NCI-H1417 treated with DMSO at 0.1 percent for 48 hours (cell line): ENCODE data around the gene LRTM2.

Experiments used
- DNase-seq: peaks from one replicate; lab custom pipeline; 2025; lab: John Stamatoyannopoulos, UW

LRTM2 gene

GRCh38 chr12:1842183-1842904 lies 22.0 kb downstream of the LRTM2 start:
- DNase-seq = no peak

GRCh38 chr12:1842905-1843640 lies 22.7 kb downstream of the LRTM2 start:
- DNase-seq = no peak

DNA sequence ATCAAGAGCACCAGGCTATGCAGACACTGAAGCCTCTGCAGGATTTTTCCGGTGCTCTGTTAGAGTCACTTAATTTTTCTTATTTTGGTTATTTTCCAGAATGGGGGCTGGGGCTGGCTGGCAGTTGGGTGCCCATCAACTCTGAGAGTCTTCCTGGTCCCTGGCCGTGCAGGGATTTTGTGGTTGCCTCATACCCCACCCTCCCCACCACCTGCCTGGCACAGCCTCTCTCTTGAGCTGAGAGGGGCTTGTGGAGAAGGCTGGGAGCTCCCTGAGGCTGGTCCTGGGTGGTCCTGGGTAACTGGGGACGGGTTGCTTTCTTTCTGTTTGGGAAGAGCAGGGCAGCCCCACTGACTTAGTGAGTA lies 23.3 kb downstream of the LRTM2 start:
- DNase-seq = no peak

- no peak for DNase-seq
Observed at GRCh38 chr12:1844223-1844622, 23.9 kb downstream of the LRTM2 start.

GRCh38 chr12:1844661-1845409 lies 24.5 kb downstream of the LRTM2 start:
- DNase-seq = no peak

DNA sequence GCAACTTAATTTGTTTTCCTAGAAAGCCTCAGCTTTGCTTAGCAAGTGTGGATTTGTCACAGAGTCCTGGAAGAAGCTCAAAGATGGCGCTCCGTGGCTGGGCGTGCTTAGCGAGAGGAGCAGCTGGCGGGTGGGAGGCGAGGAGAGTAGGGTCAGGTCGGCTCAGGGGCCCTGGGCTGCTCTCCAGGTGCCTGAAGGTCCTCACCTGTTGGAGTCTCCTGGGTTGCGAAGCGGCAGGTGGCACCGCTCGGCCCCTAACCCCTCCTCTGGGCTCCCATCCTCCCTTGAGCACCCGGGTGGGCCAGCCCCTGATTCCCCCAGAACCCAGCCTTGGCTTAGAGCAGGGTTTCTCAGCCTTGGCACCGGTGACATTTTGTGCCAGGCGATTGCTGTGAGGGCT lies 25.1 kb downstream of the LRTM2 start:
- DNase-seq = no peak

GRCh38 chr12:1845886-1846285 lies 25.5 kb downstream of the LRTM2 start:
- DNase-seq = no peak

DNA sequence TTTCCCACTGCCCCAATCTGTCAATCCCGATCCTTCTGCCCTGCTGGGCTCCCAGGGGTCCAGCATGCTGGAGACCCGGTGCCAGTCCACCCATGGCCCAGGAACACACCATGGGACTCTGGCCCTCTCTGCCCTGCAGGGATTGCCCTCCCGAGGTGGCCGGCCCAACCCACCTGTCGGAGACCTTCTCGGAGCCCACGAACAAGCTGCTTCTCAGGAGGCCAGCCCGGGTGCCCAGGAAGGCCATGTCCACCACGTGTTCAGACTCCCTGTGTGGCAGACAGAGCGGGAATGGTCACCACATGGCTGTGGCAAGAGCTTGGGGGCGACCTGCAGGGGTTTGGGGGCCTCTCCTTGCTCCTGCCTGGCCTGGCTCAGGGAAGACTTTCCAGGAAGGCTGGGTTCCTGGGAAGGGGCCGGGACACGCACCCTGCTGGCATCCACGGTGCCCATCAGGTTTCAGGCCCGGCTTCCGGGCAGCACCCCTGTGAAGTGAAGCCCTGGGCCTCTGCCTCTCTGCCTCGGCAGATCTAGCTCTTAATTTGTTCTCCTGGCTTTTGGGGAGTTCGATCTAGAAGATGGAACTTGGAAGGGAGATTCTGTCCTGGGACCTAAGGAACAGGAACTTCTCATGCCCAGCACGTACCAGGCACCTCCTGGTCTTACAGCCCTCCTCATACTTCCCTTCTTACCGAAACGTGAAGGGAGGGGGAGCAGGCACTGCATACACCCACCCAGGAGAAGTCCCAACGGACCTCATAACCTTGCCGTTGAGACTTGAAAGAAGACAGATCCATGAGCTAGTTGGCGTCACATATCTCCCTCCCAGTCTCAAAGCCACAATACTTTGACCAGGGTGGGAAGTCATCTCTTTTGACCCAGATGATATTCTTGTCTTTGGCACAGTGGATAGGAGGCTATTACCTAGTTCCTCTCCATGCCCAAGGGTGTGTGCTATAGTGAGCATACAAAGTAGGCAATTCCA lies 26.3 kb downstream of the LRTM2 start:
- DNase-seq = no peak

DNA sequence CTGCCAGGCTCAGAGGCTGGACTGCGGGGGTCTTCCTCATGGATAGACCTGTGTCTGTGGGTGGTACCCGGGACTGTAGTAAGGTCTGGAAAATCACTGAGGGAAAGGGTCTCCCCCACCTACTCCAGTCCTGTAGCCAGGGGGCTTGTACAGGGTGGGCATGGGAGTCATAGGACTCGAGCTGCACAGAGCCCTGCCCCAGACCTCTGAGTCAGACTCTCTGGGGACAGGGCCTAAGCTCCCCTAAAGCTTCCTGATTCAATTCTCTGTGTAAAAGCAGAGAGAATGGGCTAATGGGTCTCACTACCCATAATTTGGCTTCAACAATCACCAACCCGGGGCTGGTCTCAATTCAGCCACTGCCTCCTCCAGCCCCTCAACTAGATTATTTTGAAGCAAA lies 27.0 kb downstream of the LRTM2 start:
- DNase-seq = no peak

DNA sequence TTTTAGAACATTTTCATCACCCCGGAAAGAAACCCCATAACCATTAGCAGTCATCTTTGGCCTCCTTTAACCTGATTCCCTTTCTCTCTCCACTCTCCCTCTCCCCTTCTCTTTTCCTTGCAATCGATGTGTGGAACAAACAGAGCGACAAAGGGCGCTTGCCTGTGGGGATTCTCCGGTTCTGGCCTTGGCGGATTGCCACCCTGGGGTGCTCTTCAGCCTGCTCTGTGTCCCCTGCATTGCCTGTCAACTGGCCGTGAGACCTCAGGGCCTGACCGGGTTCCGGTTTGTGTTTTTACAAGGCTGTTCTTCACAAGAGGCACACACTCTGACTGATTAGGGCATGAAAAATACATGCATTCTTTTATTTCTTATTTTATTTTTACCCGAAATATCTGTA lies 27.8 kb downstream of the LRTM2 start:
- DNase-seq = no peak

DNA sequence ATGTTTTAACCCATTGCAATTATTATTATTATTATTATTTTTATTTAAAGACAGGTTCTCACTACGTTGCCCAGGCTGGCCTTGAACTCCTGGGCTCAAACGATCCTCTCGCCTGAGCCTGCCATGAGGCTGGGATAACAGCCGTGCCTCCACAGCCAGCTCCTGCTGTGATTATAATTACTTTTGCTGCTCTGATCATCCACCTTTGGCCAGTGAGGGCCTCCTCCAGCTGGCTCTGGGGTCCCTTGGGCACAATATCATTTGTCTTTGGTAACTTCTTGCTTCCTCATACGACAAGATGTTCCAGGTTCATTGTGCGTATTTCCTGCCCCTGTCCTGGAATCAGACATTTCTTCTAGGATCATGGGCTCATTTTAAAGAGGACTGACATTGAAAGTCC lies 28.4 kb downstream of the LRTM2 start:
- no peak for DNase-seq

DNA sequence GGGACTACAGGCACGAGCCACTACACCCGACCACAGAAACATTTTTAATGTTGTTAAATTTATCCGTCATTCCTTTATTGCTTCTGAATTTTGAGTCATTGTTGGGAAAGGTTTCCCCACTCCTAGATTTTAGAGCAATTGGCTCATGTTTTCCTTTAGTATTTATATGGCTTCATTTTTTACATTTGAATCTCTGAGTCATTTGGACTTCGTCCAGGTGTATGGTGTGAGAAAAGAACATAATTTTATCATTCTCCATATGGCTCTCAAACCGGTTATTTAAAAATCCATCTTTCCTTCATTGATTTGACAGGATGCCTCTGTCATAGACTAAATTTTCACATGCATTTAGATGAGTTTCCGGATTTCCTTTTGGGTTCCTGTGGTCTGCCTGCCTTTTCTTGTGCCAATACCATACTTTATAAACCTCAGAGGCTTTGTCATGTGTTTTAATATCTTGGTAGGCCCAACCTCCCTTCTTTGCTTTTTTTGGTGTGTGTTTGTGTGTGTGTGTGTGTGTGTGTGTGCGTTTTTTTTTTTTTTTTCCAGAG lies 30.9 kb downstream of the LRTM2 start:
- DNase-seq = no peak

DNA sequence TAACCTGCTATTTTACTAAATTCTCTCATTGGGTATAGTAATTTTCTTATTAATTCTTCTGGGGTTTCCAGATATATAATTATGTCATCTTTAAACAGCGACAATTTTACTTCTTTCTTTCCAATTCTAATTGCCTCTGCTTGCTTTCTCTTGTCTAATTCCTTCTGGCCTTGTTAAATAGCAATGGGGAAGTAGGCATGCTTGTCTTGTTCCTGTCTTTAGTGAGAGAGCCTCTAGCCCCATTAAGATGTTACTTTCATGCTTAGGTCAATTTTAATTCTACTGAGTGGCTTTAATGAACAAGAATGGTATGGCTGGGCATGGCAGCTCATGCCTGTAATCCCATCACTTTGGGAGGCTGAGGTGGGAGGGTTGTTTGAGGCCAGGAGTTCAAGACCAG lies 31.7 kb downstream of the LRTM2 start:
- DNase-seq = no peak

DNA sequence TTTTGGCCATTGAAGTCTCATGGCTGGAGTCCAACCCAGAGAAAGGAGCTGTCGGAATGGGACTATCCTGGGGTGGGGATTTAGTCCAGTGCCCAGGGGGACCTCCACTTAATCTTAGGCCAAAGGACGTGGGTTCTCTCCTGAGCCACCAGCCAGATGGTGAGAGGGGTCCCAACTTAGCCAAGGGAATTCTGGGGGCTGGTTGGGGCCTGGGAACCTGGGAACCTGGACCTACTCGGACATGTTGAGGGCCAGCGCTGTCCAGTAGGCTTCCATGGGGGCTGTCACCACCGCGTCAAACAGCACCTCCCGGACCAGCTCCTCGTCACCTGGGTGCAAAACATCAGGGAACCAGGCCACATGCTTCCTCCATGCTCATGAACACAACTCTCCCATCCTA lies 33.4 kb downstream of the LRTM2 start:
- DNase-seq = no peak

DNA sequence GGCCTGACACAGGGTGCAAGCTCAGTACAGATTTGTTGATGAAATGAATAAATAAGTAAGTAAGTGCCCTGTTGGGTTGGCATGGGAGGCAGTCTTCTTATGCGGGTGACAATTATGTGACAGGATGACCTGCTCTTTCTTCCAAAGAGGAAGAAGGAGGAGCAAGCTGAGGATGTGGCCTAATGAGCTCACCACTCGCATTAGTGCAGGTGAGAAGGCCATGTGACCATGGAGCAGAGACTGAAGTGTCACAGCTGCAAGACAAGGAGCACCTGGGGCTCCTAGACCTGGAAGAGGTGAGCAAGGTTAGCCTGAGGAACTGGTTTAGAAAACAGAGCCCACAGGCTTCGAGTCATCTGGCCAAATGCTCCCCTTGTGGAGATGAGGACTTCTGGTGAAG lies 34.9 kb downstream of the LRTM2 start:
- DNase-seq = no peak

DNA sequence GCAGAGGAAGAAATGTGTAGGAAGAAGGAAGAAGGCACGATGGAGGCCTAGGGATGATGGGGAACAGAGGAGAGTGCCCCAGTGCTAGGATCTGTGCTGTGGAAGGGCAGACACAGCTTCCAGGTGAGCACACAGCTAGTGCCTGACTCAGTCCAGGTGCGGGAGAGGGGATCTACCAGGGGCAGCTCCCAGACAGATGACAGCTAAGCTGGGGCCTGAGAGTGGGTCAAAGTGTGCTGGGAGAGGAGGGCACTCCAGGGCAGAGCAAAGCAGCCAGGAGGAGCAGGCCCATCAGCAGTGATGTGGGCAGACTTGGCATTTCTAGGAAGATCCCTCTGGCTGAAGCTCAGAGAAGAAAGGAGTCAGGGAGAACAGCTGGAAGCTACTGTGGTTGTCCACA lies 36.7 kb downstream of the LRTM2 start:
- DNase-seq = no peak

DNA sequence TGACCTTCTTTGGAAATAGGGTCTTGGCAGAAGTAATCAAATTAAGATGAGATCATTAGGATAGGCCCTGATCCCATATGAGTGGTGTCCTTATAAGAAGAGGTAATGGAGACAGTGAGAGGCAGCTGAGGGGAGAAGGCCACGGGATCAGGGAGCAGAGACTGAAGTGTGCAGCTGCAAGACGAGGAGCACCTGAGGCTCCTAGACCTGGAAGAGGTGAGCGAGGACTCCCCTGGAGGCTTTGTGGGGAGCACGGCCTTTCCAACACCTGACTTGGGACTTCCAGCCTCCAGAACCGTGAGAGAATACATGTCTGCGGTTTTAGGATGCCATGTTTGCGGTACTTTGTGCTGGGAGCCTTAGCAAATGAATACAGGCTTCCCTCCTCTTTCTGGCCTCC lies 37.5 kb downstream of the LRTM2 start:
- DNase-seq = no peak

GRCh38 chr12:1858456-1858855 lies 38.1 kb downstream of the LRTM2 start:
- DNase-seq = no peak

DNA sequence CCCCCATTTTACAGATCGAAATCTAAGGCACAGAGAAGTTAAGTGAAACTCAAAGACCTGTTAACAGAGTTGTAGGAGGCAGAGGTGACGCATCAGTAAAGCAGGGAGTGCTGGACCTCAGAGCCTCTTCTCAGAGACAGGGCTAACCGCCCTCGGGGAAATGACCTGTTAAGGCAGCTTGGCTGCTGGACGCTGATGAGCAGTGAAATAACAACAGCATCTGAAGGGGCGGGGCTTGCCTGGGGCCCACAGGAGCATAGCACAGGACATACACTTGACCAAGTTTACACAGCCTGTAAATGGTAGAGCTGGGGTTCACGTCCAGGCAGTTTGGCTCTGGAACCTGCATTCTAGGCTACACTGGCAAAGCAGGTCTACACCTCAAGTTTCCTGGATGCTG lies 39.3 kb downstream of the LRTM2 start:
- DNase-seq = no peak

GRCh38 chr12:1862973-1863372 lies 42.6 kb downstream of the LRTM2 start:
- DNase-seq = no peak

DNA sequence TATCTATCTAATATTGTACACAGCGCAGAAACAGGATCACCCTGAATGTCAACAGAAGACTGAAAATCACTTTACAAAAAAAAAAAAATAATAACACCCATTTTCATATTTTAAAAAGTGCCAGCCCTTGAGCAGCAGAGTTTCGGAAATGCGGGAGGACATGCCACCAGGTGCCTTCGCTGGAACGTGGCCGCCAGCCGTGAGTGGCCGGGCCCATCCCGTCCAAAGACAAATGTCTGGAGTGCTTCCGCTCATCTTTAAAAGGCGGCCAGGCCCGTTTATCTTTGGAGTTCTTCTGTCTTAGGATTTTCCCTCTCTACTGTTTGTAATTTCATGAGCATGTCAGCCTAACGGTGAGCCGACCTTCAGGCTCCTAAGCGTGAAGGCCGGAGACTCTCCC lies 43.5 kb downstream of the LRTM2 start:
- DNase-seq = no peak

DNA sequence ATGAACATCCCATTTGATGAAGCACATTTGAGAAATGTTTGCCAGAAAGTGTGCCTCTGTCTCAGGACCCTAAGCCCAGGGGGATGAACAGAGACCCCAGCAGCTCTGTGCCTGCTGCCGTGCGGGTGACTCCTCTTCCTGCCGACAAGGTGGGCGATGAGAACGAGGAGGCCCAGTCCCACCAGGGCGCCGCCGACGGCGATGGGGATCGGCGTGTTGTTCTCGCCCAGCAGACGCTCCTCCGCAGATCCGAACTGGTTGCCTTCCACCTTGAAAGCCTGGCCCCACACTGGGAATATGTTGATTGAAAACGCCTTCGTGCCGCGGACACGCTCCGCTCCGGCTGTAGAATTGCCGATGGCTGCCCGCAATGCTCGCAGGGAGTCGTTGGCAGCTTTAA lies 44.1 kb downstream of the LRTM2 start:
- DNase-seq = no peak
